Mesothelial cell of epicardium (in vitro differentiated cells): ENCODE results near the gene MYO18A. TPM values are rescaled to one million over a fixed set of nuclear protein-coding genes. Genes with fewer than 3 reads are reported as not detected.
A peak's percentile ranks its signal among the peaks of the same experiment; 100 is the strongest.

Experiments
- DNase-seq, 2 experiments: peaks; one replicate each; pipeline ENCODE4 v3.0.0; 2021; ENCODE audit warnings: low spot score in 2 of 2; ENCODE audit not compliant: unreplicated experiment in 2 of 2
- H3K27ac Mint-ChIP-seq: 2 replicates; pipeline ENCODE4 v1.8.0; 2021; ENCODE audit warnings: mixed read lengths
- H3K27me3 Mint-ChIP-seq: 2 replicates; pipeline ENCODE4 v1.8.0; 2021; ENCODE audit warnings: low read depth, mixed read lengths
- H3K36me3 Mint-ChIP-seq: 2 replicates; pipeline ENCODE4 v1.8.0; 2021; ENCODE audit warnings: mixed read lengths
- H3K4me1 Mint-ChIP-seq: 2 replicates; pipeline ENCODE4 v1.8.0; 2021; ENCODE audit warnings: mixed read lengths
- H3K4me3 Mint-ChIP-seq: 2 replicates; pipeline ENCODE4 v1.8.0; 2021; ENCODE audit warnings: mild to moderate bottlenecking, moderate library complexity, mixed read lengths
- H3K9me3 Mint-ChIP-seq: 2 replicates; pipeline ENCODE4 v1.8.0; 2021; ENCODE audit warnings: mixed read lengths
- total RNA-seq: library from RNA; stranded (reverse); gene quantifications from 3 replicates; pipeline ENCODE4 v1.2.1, GENCODE V29; 2021
- TF ChIP-seq, protein P1 (sequence below): fragments of 200-600 bp; sonication (generic); IDR thresholded peaks from one replicate; pipeline ENCODE4 v1.5.0; 2021; ENCODE audit warnings: antibody characterized with exemption; ENCODE audit not compliant: unreplicated experiment

MYO18A gene
- total RNA-seq, 1 donor from 2014 or later: 58.4 TPM

DNA sequence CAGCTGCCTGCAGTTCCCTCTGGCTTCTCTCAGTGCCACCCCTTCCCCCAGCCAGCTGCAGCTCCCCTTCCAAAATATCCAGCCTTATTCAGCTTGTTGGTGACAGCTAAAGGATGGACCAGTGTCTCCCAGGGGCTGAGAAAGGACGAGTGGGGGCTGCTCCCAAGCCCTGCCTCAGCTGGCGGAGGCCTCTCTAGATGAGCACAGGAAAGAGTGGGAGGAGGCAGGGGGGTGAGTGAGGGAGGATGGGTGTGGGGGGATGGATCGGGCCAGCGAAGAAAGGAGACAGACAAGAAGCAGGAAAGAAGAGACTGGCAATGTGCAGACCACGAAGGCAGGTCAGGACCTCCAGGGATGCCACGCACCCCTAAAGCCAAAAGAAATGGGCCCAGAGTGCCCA lies 119.7 kb downstream of the MYO18A start:
- Mint-ChIP-seq H3K4me3 (no peak overlapping the region), H3K4me1 (peaks cover 16% of the 10 kb centered on the region), H3K27me3 (peaks cover 29% of the 10 kb centered on the region), H3K27ac (peak overlapping the region; percentile 68), H3K36me3 (no peaks in the 10 kb centered on the region), H3K9me3 (no peaks in the 10 kb centered on the region)
- no peak for DNase-seq
- TF ChIP-seq, protein P1, sequence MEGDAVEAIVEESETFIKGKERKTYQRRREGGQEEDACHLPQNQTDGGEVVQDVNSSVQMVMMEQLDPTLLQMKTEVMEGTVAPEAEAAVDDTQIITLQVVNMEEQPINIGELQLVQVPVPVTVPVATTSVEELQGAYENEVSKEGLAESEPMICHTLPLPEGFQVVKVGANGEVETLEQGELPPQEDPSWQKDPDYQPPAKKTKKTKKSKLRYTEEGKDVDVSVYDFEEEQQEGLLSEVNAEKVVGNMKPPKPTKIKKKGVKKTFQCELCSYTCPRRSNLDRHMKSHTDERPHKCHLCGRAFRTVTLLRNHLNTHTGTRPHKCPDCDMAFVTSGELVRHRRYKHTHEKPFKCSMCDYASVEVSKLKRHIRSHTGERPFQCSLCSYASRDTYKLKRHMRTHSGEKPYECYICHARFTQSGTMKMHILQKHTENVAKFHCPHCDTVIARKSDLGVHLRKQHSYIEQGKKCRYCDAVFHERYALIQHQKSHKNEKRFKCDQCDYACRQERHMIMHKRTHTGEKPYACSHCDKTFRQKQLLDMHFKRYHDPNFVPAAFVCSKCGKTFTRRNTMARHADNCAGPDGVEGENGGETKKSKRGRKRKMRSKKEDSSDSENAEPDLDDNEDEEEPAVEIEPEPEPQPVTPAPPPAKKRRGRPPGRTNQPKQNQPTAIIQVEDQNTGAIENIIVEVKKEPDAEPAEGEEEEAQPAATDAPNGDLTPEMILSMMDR: no peak

DNA sequence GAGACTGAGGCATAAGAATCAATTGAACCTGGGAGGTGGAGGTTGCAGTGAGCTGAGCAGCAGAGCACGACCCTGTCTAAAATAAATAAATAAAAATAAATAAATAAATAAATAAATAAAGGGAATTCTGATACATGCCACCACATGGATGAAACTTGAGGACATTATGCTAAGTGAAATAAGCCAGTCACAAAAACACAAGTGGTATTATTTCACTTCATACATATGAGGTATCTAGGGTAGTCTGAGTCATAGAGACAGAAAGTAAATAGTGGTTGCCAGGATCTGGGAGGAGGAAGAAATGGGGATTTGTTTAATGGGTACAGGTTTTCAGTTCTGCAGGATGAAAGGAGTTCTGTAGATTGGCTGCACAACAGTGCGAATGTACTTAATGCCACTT lies 120.9 kb downstream of the MYO18A start:
- no peak for DNase-seq
- H3K4me3 Mint-ChIP-seq: no peak overlapping the region
- TF ChIP-seq, protein P1: no peak
- H3K9me3 Mint-ChIP-seq: no peaks in the 10 kb centered on the region
- H3K27me3 Mint-ChIP-seq: peaks cover 33% of the 10 kb centered on the region
- H3K36me3 Mint-ChIP-seq: no peaks in the 10 kb centered on the region
- peaks cover 25% of the 10 kb centered on the region for H3K4me1 Mint-ChIP-seq
- no peak overlapping the region for H3K27ac Mint-ChIP-seq

DNA sequence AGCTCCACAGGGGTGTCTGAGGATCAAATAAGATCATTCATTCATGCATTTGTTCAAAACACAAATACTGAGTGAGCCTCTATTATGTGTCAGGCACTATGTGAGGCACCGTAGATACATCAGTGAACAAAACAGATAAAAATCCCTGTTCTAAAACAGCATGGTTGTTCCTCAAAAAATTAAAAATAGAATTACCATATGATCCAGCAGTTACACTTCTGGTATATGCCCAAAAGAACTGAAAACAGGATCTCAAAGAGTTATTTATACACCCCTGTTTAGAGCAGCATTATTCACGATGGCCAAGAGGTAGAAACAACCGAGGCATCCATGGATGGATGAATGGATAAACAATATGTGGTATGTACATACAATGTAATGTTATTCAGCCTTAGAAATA lies 121.8 kb downstream of the MYO18A start:
- no peak overlapping the region for H3K27ac Mint-ChIP-seq
- H3K9me3 Mint-ChIP-seq: no peaks in the 10 kb centered on the region
- DNase-seq: no peak
- TF ChIP-seq, protein P1: no peak
- H3K27me3 Mint-ChIP-seq: peaks cover 31% of the 10 kb centered on the region
- H3K36me3 Mint-ChIP-seq: no peaks in the 10 kb centered on the region
- H3K4me3 Mint-ChIP-seq: no peak overlapping the region
- peaks cover 26% of the 10 kb centered on the region for H3K4me1 Mint-ChIP-seq

DNA sequence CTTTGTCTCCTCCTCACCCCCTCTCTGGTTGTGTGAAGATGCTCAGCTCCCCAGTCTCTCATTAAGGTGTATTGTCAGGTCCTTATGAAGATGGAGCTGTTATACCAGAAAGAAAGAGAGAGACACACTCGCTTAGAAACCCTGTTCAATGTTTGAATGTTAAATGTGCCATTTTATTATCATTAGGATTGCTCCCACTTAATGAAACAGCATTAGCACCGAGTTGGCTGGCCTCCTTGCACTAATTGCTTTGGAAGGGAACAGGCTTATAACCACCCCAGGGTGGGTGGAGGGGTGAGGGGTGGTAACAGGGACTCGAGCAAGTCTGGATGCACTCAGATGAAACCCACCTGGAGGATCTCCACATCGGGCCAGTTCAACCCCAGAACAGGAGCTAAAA lies 122.8 kb downstream of the MYO18A start:
- Mint-ChIP-seq H3K4me1 (peaks cover 26% of the 10 kb centered on the region), H3K4me3 (no peak overlapping the region), H3K9me3 (no peaks in the 10 kb centered on the region), H3K36me3 (no peaks in the 10 kb centered on the region), H3K27me3 (peaks cover 34% of the 10 kb centered on the region), H3K27ac (no peak overlapping the region)
- no peak for DNase-seq
- TF ChIP-seq, protein P1: no peak

DNA sequence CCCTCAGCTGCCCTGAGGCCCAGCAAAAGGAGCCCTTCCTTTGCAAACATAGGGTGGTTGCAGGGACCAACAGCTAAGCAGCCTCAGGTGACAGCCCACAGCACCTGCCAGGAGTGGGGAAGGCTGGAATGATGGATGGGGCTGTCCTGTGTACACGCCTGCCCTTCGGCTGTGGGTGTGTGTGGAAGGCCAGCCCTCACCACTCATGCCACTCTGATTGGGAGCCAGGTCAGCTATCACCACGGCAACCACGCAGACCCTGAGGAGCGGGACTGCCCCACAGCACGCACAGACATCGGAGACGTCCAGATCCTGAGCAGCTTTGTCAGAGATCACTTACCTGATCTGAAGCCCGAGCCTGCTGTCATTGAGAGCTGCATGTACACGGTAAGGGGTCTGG lies 125.4 kb downstream of the MYO18A start:
- H3K4me3 Mint-ChIP-seq: no peak overlapping the region
- H3K27ac Mint-ChIP-seq: no peak overlapping the region
- peaks cover 10% of the 10 kb centered on the region for H3K4me1 Mint-ChIP-seq

More for the DNA sequence above, 125.4 kb downstream of the MYO18A start:
- TF ChIP-seq, protein P1: no peak
- Mint-ChIP-seq H3K36me3 (no peaks in the 10 kb centered on the region), H3K9me3 (no peaks in the 10 kb centered on the region), H3K27me3 (peaks cover 42% of the 10 kb centered on the region)
- no peak for DNase-seq
